GM19351 (cell line): ENCODE data around the gene GTSE1.

Source experiments
- ATAC-seq: cut with Tn5 transposase; IDR thresholded peaks from one replicate; pipeline ENCODE4 v1.9.1; 2021; ENCODE audit warnings: mild to moderate bottlenecking, moderate library complexity; ENCODE audit not compliant: unreplicated experiment

The GTSE1 gene

DNA sequence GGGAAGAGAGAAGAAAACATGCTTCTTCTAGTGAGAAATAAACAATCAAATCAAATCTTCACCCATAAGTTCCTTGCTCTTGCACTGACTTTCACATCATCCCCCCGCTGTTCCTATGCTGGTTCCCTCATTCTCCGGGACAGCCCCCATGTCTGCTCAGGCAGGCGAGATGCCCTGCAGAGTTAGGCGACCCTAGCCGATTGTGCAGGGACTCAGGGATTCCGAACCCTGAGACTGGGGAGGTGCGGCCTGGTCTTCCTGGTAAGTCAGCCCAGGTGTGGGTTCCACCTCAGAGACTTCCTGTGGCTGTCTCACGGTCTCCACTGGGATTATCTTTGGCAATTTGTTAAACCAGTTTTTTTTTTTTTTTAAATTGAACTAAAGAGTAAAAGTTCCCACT lies 22.3 kb upstream of the GTSE1 start:
- no peak for ATAC-seq

DNA sequence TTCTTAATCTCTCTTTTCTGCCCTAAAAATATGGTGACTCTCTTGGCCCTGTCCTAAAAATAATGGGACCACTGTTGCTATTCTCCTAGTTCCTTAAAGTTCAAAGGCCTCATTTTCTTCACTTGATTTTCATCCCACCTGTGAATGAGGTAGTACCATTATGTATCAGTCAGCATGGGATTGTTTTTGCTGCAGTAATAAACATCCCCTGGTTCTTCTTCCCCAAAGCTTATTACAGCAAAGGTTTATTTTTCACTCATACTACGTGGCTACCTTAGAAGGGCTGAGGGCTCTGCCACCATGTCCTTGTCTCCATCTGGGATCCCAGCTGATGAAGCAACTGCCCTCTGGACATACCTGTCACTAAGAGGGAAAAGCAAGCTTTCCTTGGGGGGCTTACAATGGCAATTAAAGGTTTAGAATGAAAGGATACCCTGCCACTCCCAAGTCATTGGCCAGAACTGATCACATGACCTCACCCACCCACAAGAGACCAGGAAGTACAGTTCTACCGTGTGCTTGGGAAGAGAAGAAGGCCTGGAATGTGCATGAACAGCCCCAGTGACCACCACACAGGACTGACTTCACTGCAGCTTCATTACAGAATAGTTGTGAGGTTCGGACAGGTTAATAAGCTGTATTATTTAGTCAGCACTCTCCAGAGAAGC lies 21.1 kb upstream of the GTSE1 start:
- no peak for ATAC-seq

GRCh38 chr22:46276563-46276962 lies 20.1 kb upstream of the GTSE1 start:
- ATAC-seq = no peak

GRCh38 chr22:46278656-46279645 lies 17.7 kb upstream of the GTSE1 start:
- no peak for ATAC-seq

DNA sequence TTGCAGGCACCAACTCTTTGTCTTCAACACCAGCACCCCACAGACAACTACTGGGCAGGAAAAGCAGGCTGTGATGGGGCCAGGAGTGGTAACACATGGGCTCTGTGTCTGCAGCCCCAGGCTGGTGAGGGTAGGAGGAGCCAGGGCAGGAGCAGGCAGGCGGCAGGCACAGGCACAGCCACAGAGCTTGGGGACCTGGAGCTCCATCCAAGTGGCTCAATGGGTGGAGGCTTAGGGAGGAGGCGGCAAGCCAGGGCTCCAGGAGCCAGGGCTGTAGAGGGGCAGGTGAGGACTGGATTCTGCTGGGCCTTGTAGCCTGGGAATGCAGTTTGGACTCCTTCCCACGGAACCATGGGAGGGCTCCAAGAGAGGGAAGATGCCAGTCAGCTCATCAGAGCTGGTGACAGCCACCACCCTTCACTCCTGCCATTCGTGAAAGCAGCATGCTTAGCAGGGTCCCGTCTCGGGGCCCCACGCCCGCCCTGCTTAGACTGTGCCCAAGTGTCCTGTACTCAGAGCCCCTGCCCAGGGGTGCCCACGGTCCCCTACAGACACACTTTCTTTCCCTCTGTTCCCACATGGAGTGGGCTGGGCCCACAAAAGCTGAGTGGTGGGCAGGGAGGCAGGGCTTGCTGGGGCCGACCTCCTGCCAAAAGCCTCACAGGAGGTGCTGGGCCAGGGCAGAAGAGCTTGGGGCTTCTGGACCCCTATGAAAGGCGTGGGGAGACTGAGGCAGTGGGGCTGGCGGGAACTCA lies 16.4 kb upstream of the GTSE1 start:
- no peak for ATAC-seq

GRCh38 chr22:46280999-46281623 lies 15.6 kb upstream of the GTSE1 start:
- peak; percentile 45 for ATAC-seq

DNA sequence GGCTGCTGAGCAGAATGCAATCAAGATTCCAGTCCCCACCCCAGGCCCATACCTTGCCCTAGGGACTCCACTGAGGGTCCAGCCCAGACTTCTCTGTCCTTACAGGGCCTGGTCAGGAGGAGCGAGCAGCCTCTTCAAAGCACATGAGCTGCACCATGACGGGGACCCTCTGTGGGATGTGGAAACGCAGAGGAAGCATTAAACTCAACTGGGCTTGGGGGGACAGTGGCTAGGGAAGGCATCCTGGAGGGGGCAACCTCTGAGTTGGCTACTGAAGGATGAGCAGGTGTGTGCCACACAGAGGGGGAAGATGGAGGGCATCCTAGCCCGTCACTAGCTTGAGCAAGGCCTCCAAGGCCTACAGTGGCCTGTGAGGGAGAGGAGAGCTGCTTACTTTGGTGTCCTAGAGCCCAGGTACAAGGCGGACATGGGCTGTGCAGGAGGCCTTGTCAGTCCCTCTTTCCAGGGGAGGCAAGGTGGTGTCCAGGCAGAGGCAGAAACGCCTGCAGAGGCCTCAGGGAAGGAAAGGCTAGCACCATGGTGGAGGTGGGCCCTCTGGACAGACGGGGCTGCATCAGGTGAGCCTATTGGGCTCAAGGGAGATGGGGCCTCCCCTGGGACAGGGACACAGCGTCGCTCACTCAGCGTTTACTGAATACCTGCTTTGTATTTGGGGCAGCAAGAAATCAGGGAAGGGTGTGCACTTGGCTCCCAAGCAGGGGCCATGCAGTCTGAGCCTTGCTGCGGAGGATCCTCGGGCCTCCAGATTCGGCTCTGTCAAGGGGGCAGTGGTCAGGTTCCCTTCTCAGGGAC lies 14.6 kb upstream of the GTSE1 start:
- no peak for ATAC-seq

- ATAC-seq = no peak
Measured at GRCh38 chr22:46286006-46286405, 10.7 kb upstream of the GTSE1 start.

DNA sequence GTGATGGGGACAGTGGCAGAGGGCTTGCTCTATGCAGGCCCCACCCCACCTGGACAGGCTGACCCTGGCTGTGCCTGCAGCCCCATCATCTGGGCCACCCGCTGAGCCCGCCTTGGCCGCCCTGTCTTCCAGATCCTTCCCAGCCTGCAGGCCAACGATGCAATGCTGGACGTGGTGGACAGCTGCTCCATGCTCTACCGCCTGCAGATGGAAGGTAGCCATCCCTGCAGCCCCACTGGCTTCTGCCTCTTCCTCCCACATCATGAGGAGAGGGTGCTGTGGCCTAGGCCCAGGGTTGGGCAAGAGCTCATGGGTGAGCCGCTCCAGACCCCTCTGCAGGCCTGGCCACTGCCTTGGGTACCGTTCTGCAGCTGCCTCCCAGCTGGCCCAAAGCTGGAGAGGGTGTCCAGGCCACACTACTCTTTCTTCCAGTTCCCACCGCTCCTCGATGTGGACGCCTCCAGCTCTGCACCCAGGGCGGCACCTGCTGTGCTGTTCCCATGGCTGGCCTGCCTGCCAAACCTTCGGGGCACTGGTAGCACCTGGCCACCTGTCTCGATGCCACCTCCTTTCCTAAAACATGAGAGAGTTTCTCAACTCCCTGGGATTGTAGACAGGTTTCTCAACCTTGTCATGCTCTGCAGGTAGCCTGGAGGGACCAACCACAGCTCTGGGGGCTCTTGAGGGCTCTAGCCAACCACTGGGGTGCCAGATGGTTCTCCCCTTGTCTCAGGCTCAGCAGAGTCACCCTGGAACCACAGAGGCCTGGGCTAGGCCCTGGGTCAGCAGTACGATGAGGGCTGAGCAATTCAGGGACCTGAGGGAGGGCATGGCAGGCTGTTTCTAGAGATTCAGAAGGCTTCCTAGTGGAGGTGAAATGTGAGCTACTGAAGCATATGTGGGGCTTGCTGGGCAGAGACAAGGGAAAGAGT lies 9.5 kb upstream of the GTSE1 start:
- no peak for ATAC-seq

DNA sequence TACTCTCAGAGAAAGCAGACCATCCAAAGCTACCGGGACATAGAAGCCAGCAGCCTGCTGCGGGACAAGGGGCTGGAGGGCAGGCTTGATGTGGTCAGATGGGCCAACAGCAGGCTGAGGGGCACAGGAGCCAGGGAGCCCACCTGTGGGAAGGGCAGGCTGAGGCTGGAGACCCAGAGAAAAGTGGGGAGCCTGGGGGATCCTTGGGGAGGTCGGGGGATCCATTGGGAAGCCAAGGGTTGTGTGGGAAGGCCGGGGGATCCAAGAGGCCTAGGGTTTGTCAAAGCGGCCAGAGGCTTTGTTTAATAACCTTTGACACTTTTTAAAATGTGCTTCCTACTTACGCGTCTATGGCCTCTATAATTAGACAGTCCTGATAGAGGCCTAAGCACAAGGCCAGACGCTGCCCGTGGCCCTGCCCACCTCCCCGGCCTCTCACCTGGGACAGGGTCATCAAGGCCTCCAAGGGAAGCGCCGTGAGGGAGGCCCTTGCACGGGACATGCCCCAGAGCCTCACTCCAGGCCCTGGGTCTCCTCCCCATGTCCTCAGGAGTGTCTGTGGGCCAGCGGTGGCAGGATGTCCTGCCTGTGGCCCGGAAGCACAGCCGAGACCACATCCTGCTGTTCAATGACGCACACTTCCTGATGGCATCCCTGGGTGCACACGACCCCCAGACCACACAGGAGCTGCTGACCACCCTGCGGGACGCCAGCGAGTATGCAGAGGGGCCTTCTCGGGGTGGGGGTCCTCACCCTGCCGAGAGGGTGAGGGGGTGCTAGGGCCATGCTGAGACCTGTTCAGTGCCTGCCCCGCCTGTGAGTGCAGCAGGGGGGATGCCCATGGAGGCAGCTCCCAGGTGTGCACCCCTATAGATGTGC lies 8.6 kb upstream of the GTSE1 start:
- peak; percentile 90 for ATAC-seq

GRCh38 chr22:46288846-46289243 lies 7.8 kb upstream of the GTSE1 start:
- no peak for ATAC-seq

- ATAC-seq = no peak
Measured at GRCh38 chr22:46289244-46289891, 7.3 kb upstream of the GTSE1 start.

DNA sequence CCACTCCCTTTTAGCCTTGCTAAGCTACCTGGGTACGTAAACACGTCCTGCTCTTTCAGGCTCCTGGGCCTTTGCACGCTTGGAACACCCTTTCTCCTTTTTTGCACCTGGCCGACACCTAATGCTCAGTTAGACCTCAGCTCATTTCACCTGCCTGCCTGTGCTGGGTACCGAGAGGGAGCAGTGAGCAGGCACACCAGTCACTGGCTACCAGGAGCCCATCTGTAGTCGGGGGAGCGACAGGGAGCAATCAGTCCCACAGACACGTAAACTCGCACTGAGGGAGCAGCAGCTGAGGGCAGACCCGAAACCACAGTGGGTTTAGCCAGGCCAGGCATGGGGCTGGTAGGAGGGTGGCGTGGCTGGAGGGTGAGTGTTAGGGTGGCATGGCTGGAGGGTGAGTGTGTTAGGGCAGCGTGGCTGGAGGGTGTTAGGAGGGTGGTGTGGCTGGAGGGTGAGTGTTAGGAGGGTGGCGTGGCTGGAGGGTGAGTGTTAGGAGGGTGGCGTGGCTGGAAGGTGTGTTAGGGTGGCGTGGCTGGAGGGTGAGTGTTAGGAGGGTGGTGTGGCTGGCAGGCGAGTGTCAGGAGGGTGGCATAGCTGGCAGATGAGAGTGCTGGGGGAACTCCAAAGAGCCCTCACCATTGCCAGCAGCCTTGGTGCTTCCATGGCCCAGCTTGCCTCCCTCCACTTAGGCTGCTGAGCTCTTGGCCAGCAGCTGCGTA lies 6.4 kb upstream of the GTSE1 start:
- ATAC-seq = no peak

GRCh38 chr22:46290843-46291785 lies 5.6 kb upstream of the GTSE1 start:
- no peak for ATAC-seq

DNA sequence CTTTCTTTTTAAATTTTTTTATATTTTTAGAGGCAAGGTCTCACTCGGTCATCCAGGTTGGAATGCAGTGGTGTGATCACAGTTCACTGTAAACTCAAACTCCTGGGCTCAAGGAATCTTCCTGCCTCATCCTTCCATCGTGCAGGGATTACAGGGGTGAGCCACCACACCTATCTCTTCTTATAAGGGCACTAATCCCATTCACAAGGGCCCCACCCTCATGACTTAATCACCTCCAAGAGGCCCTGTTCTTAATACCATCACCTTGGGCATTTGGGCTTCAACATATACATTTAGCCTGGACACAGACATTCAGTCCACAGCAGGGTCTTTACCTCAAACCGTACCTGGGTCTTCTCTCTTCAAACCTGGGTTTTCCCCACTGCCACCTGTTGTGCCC lies 4.5 kb upstream of the GTSE1 start:
- no peak for ATAC-seq

GRCh38 chr22:46292732-46293131 lies 3.9 kb upstream of the GTSE1 start:
- no peak for ATAC-seq
